Activated CD8-positive, alpha-beta T cell treated with anti-CD3 and anti-CD28 coated beads for 36 hours (primary cell): ENCODE data around the gene TMEM131. TPM values are rescaled to one million over a fixed set of nuclear protein-coding genes. Genes with fewer than 3 reads are reported as not detected.

Experiments
- ATAC-seq: fragments of 200-7000 bp; cut with Tn5 transposase; one replicate; pipeline ENCODE4 v1.10.0; 2021; ENCODE audit warnings: mild to moderate bottlenecking, moderate library complexity
- CTCF ChIA-PET: fragments of 350-600 bp; sonication (Branson Sonifier 250); formaldehyde crosslinking; loops from one replicate; lab custom pipeline; 2021; ENCODE audit warnings: antibody characterized with exemption; lab: Charles Lee
- POLR2A ChIA-PET: fragments of 350-600 bp; sonication (Branson Sonifier 250); formaldehyde crosslinking; loops from one replicate; lab custom pipeline; 2021; ENCODE audit warnings: antibody characterized with exemption; lab: Charles Lee
- DNase-seq: peaks from one replicate; pipeline ENCODE4 v3.0.0-alpha.2; 2020
- H3K27ac Mint-ChIP-seq: one replicate; pipeline ENCODE4 v1.8.0; 2021; ENCODE audit warnings: mild to moderate bottlenecking, mixed read lengths
- H3K27me3 Mint-ChIP-seq: one replicate; pipeline ENCODE4 v1.8.0; 2021; ENCODE audit warnings: mixed read lengths
- H3K36me3 Mint-ChIP-seq: one replicate; pipeline ENCODE4 v1.8.0; 2021; ENCODE audit warnings: low read depth, mixed read lengths
- H3K4me1 Mint-ChIP-seq: one replicate; pipeline ENCODE4 v1.8.0; 2021; ENCODE audit warnings: low read depth, mixed read lengths
- H3K4me3 Mint-ChIP-seq: one replicate; pipeline ENCODE4 v1.8.0; 2021; ENCODE audit warnings: mild to moderate bottlenecking, moderate library complexity, mixed read lengths
- H3K9me3 Mint-ChIP-seq: one replicate; pipeline ENCODE4 v1.8.0; 2021; ENCODE audit warnings: mixed read lengths
- CTCF ChIP-seq: fragments of 200-600 bp; IDR thresholded peaks from one replicate; pipeline ENCODE4 v1.8.0; 2022; ENCODE audit warnings: antibody characterized with exemption, mild to moderate bottlenecking
- intact Hi-C: fragments of 100-400 bp; cut with micrococcal nuclease; formaldehyde crosslinking; loops from one replicate; pipeline ENCODE4 v1.10.0; 2022
- total RNA-seq, 2 experiments: library from RNA; stranded (reverse); gene quantifications; one replicate each; pipeline ENCODE4 v1.2.3, GENCODE V29; 2021

TMEM131 gene
- total RNA-seq, 2 experiments from 2014 or later, result 24.2 to 27.4 TPM

- DNase-seq, result no peak
- H3K27ac Mint-ChIP-seq, result no peak overlapping the region
- intact Hi-C loops, result no loop called here
- H3K4me1 Mint-ChIP-seq, result peaks cover 65% of the 10 kb centered on the region
- no peak for ATAC-seq
- no peaks in the 10 kb centered on the region for H3K27me3 Mint-ChIP-seq
- CTCF ChIA-PET, result interaction anchor here (1.6 kb wide), 1 partner anchor 11 kb away, joined by 5 read pairs; no protein-coding TSS in a partner anchor
- no peaks in the 10 kb centered on the region for H3K9me3 Mint-ChIP-seq
- peaks cover under 1% of the 10 kb centered on the region for H3K36me3 Mint-ChIP-seq
- H3K4me3 Mint-ChIP-seq, result no peak overlapping the region
- POLR2A ChIA-PET, result interaction anchor here (0.7 kb wide), 1 partner anchor 128 kb away, joined by 3 read pairs; no protein-coding TSS in a partner anchor
- no peak for TF ChIP-seq CTCF
These were observed 27.7 kb downstream of the TMEM131 start for GRCh38 chr2:97967931-97968627.

GRCh38 chr2:97967216-97967592 is 28.5 kb downstream of the TMEM131 start:
- no peak for ATAC-seq
- CTCF ChIA-PET, result interaction anchor here (0.9 kb wide), 1 partner anchor 47 kb away, joined by 3 read pairs; no protein-coding TSS in a partner anchor

GRCh38 chr2:97966545-97967215 is 29.1 kb downstream of the TMEM131 start:
- Mint-ChIP-seq H3K4me3 (no peak overlapping the region), H3K4me1 (peaks cover 69% of the 10 kb centered on the region), H3K9me3 (no peaks in the 10 kb centered on the region), H3K27me3 (no peaks in the 10 kb centered on the region), H3K27ac (no peak overlapping the region), H3K36me3 (no peaks in the 10 kb centered on the region)
- peak; percentile 72 for ATAC-seq
- no peak for TF ChIP-seq CTCF
- no peak for DNase-seq
- intact Hi-C loops, result no loop called here
- ChIA-PET CTCF (interaction anchor here (0.7 to 0.9 kb wide), 2 partner anchors 46 to 419 kb away, joined by 3 read pairs; no protein-coding TSS in a partner anchor), POLR2A (no interaction called here)

More at GRCh38 chr2:97967216-97967592, 28.5 kb downstream of the TMEM131 start:
- Mint-ChIP-seq H3K4me1 (peaks cover 71% of the 10 kb centered on the region), H3K27me3 (no peaks in the 10 kb centered on the region), H3K36me3 (no peaks in the 10 kb centered on the region), H3K4me3 (no peak overlapping the region), H3K27ac (no peak overlapping the region), H3K9me3 (no peaks in the 10 kb centered on the region)
- POLR2A ChIA-PET, result no interaction called here
- intact Hi-C loops, result no loop called here
- no peak for TF ChIP-seq CTCF
- DNase-seq, result no peak

GRCh38 chr2:97965116-97965515 is 30.6 kb downstream of the TMEM131 start:
- H3K27me3 Mint-ChIP-seq, result no peaks in the 10 kb centered on the region
- peaks cover 70% of the 10 kb centered on the region for H3K4me1 Mint-ChIP-seq
- H3K4me3 Mint-ChIP-seq, result no peak overlapping the region
- intact Hi-C loops, result no loop called here
- H3K36me3 Mint-ChIP-seq, result no peaks in the 10 kb centered on the region
- H3K9me3 Mint-ChIP-seq, result peaks cover 1% of the 10 kb centered on the region
- no peak overlapping the region for H3K27ac Mint-ChIP-seq
- DNase-seq, result no peak
- ChIA-PET CTCF (interaction anchor here (1.2 kb wide), 1 partner anchor 12 kb away, joined by 3 read pairs; no protein-coding TSS in a partner anchor), POLR2A (no interaction called here)
- no peak for TF ChIP-seq CTCF
- no peak for ATAC-seq

GRCh38 chr2:97963880-97964279 is 31.9 kb downstream of the TMEM131 start:
- no peaks in the 10 kb centered on the region for H3K36me3 Mint-ChIP-seq
- H3K4me1 Mint-ChIP-seq, result peaks cover 69% of the 10 kb centered on the region
- no peak for ATAC-seq
- peaks cover 1% of the 10 kb centered on the region for H3K9me3 Mint-ChIP-seq
- DNase-seq, result no peak
- no peaks in the 10 kb centered on the region for H3K27me3 Mint-ChIP-seq
- CTCF ChIA-PET, result interaction anchor here (1.0 to 1.5 kb wide), 3 partner anchors 16 to 421 kb away, joined by 3 read pairs; no protein-coding TSS in a partner anchor
- intact Hi-C loops, result no loop called here
- no peak for TF ChIP-seq CTCF
- POLR2A ChIA-PET, result no interaction called here
- H3K27ac Mint-ChIP-seq, result no peak overlapping the region
- no peak overlapping the region for H3K4me3 Mint-ChIP-seq
